ENCODE results near the gene SMIM1.

GRCh38 chr1:3820316-3820715 is 47.8 kb downstream of the SMIM1 start:
- TF ChIP-seq EZH2 (IDR thresholded peaks at IDR 0.05; ENCODE audit: low read depth, unreplicated experiment) (no peak), CTCF (conservative IDR thresholded peaks at IDR 0.05; ENCODE audit: low read depth in 2 of 2) (no peak), POLR2AphosphoS5 (IDR thresholded peaks at IDR 0.05; ENCODE audit: low read depth) (no peak), EZH2phosphoT487 (IDR thresholded peaks at IDR 0.05; ENCODE audit: unreplicated experiment) (no peak), ZNF114 (CRISPR knock-in tag; IDR thresholded peaks at IDR 0.05) (no peak), STAT1 (IDR thresholded peaks at IDR 0.05; ENCODE audit: unreplicated experiment) (no peak), ZNF331 (CRISPR knock-in tag; IDR thresholded peaks at IDR 0.05; ENCODE audit: low read depth) (no peak), CREB1 (CRISPR knock-in tag; IDR thresholded peaks at IDR 0.05; ENCODE audit: low read depth) (no peak)
- TF ChIP-seq, protein P1, sequence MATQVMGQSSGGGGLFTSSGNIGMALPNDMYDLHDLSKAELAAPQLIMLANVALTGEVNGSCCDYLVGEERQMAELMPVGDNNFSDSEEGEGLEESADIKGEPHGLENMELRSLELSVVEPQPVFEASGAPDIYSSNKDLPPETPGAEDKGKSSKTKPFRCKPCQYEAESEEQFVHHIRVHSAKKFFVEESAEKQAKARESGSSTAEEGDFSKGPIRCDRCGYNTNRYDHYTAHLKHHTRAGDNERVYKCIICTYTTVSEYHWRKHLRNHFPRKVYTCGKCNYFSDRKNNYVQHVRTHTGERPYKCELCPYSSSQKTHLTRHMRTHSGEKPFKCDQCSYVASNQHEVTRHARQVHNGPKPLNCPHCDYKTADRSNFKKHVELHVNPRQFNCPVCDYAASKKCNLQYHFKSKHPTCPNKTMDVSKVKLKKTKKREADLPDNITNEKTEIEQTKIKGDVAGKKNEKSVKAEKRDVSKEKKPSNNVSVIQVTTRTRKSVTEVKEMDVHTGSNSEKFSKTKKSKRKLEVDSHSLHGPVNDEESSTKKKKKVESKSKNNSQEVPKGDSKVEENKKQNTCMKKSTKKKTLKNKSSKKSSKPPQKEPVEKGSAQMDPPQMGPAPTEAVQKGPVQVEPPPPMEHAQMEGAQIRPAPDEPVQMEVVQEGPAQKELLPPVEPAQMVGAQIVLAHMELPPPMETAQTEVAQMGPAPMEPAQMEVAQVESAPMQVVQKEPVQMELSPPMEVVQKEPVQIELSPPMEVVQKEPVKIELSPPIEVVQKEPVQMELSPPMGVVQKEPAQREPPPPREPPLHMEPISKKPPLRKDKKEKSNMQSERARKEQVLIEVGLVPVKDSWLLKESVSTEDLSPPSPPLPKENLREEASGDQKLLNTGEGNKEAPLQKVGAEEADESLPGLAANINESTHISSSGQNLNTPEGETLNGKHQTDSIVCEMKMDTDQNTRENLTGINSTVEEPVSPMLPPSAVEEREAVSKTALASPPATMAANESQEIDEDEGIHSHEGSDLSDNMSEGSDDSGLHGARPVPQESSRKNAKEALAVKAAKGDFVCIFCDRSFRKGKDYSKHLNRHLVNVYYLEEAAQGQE (IDR thresholded peaks at IDR 0.05; ENCODE audit: unreplicated experiment) = no peak
- TF ChIP-seq, protein P2, sequence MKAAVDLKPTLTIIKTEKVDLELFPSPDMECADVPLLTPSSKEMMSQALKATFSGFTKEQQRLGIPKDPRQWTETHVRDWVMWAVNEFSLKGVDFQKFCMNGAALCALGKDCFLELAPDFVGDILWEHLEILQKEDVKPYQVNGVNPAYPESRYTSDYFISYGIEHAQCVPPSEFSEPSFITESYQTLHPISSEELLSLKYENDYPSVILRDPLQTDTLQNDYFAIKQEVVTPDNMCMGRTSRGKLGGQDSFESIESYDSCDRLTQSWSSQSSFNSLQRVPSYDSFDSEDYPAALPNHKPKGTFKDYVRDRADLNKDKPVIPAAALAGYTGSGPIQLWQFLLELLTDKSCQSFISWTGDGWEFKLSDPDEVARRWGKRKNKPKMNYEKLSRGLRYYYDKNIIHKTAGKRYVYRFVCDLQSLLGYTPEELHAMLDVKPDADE (IDR thresholded peaks at IDR 0.05) = no peak

All from GM23338 (cell line).